NCI-H1048 (cell line): ENCODE measurements around the gene FBXO42.

Experiments
- DNase-seq: peaks from one replicate; lab custom pipeline; 2025; lab: John Stamatoyannopoulos, UW

The FBXO42 gene

DNA sequence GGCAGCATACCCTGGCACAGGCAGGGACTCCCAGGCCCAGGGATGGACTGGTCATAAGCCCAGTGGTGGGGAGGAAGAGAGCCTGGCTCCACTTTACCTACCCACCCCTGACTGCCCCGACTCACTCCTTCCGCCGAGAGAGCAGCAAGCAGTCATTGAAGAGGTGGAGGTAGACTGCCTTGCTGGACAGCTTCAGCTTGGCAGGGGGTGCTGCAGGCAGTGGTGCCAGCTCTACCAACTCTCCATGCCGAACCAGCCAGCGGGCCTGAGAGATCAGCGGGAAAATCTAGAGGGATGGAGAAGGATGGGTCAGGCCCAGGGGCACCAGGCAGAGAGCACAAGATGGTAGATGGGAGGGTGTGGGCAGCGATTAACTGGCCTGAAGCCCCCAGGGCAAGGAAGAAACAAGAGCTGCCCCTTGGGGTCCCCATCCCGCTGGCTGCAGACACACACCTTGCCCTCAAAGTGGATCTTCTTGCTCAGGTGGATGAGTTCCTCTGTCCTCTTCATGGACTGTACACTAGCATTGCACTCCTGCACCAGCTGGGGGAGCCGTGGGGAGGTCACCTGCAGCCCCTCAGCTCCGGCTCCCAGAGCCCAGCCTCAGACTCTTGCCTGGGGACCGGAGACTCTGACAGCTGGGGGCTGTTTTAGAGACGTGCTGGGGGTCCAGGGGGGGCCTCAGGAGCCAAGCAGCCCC, 147.5 kb downstream of the FBXO42 start:
- DNase-seq = no peak

- no peak for DNase-seq
These were observed 148.1 kb downstream of the FBXO42 start for GRCh38 chr1:16204216-16204615.

DNA sequence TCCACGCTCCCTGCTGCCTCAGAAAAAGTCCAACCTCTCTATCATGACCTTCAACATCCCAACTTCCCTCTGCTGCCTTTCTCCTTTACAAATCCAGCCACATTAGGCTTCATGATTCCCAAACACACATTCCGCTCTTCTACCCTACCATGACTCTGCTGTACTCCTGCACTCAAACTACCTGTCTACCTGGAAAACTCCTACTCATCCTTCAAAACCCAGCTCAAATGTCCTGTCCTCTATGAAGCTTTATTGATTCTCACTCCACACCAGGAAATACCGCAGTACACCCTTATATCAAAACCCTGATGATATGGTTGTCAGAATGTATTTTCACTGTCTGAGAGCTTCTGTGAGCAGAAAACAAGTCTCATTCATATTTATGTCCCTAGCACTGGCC, 148.7 kb downstream of the FBXO42 start:
- DNase-seq = no peak

DNA sequence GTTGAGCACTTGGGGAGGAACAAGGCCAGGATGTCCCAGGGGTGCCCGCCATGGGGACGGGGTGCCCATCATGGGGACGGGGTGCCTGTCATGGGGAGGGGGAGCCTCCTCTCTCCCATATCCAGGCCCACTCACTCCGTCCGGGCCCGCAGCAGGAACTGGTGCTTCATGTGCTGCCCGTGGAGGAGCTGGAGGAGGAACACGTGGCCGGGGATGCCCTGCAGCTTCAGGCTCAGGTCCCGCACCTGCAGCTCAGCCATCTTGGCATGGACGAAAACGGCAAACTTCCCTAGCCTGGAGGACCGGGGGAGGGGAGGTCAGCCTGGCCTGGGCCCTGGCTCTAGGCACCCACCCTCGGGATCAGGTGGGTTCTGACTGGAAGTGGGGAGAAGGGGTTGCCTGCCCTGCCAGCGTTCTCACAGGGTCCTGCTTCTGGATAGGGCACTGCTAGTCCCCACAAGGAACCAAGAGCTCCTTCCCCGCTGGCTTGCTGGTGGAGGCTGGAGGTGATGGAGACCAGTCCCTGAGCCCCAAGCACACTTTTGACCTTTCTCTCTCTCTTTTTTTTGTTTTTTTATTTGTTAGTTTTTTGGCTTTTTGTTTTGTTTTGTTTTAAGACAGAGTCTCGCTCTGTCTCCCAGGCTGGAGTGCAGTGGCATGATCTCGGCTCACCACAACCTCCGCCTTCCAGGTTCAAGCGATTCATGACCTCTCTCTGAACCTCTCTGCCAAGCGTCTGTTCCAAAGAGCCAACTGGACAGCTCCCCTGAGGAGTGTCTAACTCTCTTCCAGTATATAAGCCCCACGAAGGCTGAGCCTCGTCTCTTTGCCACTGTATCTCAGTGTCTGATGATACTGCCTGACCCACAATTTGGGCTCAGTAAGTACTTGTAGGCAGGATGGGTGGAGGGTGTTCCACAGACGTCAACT, 149.7 kb downstream of the FBXO42 start:
- no peak for DNase-seq

DNA sequence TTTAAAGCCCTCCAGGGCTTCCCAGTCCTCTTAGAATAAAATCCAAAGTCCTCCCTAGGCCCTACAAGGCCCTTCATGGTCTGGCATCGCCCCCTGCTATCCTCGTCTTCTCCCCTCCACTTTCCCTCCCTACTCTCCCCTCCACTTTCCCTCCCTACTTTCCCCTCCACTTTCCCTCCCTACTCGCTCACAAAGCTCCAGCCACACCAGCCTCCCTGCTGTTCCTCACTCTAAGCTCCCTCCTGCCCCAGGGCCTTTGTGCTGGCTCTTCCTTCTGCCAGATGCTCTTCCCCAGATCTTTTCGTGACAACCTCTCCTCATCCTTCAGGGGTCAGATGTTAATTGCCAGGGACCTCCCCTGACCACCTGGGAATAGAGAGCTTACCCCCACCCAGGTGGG, 152.6 kb downstream of the FBXO42 start:
- DNase-seq = no peak

- no peak for DNase-seq
These were observed 153.2 kb downstream of the FBXO42 start for GRCh38 chr1:16199157-16199501.

GRCh38 chr1:16198444-16199156, 153.7 kb downstream of the FBXO42 start:
- DNase-seq = no peak

- DNase-seq = no peak
These were observed 155.4 kb downstream of the FBXO42 start for GRCh38 chr1:16196874-16197273.
